NCI-H146 treated with DMSO at 0.1 percent for 48 hours (cell line): ENCODE measurements around the gene SNAP29.
"Not testable (repeated sequence)": the region's sequence is repeated elsewhere in the genome, so short reads cannot be mapped to it uniquely, and the experiment has no call there.

ENCODE experiments used
- DNase-seq: peaks from one replicate; lab custom pipeline; 2025; ENCODE audit not compliant: unreplicated experiment; lab: John Stamatoyannopoulos, UW

SNAP29 gene

GRCh38 chr22:20927940-20928572, 69.2 kb downstream of the SNAP29 start:
- DNase-seq, result no peak

GRCh38 chr22:20928573-20928967, 69.8 kb downstream of the SNAP29 start:
- DNase-seq, result no peak

- no peak for DNase-seq
Measured at GRCh38 chr22:20930004-20930403, 71.2 kb downstream of the SNAP29 start.

DNA sequence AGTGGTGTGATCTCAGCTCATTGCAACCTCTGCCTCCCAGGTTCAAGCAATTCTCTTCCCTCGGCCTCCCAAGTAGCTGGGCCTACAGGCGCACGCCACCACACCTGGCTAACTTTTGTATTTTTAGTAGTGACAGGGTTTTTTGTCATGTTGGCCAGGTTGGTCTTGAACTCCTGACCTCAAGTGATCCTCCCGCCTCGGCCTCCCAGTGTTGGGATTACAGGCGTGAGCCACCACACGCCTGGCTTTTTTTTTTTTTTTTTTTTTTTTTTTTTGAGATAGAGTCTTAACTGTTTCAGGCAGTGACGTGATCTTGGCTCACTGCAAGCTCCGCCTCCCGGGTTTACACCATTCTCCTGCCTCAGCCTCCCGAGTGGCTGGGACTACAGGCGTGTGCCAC, 71.6 kb downstream of the SNAP29 start:
- DNase-seq, result not testable (repeated sequence)

DNA sequence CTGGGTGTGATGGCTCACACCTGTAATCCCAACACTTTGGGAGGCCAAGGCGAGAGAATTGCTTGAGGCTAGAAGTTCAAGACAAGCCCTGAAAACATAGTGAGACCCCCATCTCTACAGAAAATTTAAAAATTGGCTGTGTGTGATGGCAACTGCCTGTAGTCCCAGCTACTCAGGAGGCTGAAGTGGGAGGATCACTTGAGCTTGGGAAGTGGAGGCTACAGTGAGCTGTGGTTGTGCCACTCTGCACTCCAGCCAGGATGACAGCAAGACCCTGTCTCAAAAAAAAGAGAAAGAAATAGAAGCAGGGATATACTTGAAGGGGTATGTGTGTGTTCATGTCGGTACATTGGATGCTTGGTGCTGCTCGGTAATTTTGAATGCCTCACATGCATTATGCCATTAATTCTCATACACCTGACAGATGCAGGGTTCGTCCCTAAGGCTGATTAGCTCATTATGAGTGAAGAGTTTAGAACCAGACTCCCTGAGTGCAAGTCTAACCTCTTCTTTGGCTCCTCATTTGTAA, 72.4 kb downstream of the SNAP29 start:
- DNase-seq, result no peak

GRCh38 chr22:20933910-20934309, 75.1 kb downstream of the SNAP29 start:
- no peak for DNase-seq

- not testable (repeated sequence) for DNase-seq
Measured at GRCh38 chr22:20935049-20935448, 76.2 kb downstream of the SNAP29 start.

GRCh38 chr22:20935780-20936539, 77.2 kb downstream of the SNAP29 start:
- not testable (repeated sequence) for DNase-seq

DNA sequence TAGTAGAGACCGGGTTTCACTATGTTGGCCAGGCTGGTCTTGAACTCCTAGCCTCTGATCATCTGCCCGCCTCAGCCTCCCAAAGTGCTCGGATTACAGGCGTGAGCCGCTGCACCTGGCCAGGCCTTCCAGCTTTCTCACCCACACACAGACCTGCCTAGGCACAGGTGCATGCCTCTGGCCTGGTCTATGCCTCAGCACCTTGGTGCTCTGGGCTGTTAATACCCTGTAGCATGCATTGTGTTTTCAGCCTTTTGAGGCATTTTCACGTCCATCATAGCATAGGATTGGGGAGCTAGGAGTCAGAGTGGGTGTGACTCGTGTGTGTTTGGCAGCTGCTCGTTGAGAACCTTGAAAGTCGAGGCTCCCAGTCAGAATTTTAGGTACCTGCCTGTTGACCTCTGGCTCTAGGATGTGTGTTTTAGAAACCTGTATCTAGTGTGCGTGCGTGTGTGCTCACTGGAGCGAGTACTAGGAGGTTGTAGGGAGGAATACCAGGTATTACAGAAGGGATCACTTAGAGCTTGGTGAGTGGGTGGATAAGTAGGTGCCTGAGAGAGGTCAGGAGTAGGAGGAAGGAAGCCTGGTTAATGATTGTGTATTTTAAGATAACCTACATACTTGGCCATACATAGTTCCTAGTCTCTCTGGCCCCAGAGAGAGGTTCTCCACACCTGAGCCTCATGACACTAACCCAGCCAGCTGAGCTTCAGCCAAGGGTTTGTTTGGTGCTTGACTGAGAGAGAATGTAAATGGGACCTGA, 78.4 kb downstream of the SNAP29 start:
- no peak for DNase-seq

DNA sequence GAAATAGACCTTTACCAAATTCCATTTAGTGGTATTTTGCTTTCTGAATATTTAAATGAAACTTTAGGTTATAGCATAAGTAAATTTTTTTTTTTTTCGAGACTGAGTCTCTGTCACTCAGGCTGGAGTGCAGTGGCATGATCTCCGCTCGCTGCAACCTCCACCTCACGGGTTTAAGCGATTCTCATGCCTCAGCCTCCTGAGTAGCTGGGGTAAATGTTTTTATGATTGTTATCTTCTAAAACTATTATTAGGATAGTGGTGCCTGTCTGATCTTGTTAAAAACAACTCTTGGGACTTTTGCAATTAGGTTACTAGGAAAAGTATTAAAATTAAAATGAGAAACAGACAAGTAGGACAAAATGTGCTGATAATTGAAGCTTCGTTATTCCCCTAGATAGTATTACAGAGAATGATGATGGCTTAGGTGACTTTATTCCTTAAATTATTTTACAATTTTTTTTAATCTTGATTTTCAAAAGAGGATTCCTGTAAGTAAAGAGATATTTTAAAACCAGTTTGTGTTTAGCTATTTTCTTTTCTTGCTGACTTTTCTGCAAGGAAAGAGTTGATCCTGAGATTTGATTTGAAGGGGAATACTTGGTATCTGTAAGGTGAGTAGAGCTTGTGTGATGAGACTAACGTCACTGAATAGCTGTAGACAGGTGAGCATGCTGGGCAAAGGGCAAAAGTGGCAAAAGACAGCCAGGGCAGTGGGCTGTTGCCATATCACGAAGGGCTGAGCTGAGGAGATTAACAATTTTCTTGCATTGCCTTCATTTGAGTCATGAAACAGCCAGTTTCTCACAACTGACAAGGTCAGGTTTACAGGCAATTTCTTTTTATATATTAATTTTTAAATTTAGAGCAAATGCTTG, 79.2 kb downstream of the SNAP29 start:
- DNase-seq, result no peak

- DNase-seq, result not testable (repeated sequence)
Measured at GRCh38 chr22:20939457-20940185, 80.8 kb downstream of the SNAP29 start.

- no peak for DNase-seq
Measured at GRCh38 chr22:20940186-20940651, 81.4 kb downstream of the SNAP29 start.
